Amygdala (tissue), 56 donors: ENCODE results near the gene TLNRD1.
"Not testable (repeated sequence)": the region's sequence is repeated elsewhere in the genome, so short reads cannot be mapped to it uniquely, and the experiment has no call there.

Source experiments
- DNase-seq, 56 donors: peaks; one replicate each; lab custom pipeline; 2025; lab: John Stamatoyannopoulos, UW

TLNRD1 gene

DNA sequence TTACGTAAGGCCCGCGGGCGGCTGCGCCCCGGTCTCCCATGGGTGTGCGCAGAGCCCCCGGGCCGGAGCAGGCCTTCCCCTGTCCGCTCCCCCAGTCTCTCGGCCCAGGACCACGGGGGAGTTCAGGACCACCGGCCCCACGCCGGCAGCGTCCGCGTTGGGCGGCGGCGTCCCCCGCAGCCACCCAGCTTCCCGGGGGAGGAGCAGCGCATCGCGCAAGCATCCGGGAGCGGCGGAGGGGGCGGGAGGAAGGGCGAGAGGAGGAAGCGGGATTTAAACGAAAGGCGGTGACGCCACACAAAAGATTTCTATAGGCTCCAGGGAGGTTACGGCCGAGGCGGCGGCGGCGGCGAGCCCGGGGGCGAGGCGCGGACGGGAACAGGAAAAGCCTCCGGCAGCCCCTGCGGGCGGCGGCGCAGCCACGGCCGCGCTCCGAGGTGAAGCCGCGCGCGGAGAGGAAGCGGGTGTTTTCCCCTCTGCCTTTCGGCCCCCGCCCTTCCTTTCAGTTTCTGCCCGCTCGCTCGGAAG lies at the start of gene TLNRD1:
TSS of gene TLNRD1 (plus strand) at position 300 of the 528 bp plus-strand sequence. CDS start 1,349 bp downstream, outside the sequence.
- peak in 53 of 56 donors; percentile 28 to 84 (median 70) for DNase-seq

GRCh38 chr15:80951941-80952340 lies 48.8 kb upstream of the TLNRD1 start:
- no peak for DNase-seq

- no peak for DNase-seq
These were observed 47.4 kb upstream of the TLNRD1 start for GRCh38 chr15:80953001-80953952.

DNA sequence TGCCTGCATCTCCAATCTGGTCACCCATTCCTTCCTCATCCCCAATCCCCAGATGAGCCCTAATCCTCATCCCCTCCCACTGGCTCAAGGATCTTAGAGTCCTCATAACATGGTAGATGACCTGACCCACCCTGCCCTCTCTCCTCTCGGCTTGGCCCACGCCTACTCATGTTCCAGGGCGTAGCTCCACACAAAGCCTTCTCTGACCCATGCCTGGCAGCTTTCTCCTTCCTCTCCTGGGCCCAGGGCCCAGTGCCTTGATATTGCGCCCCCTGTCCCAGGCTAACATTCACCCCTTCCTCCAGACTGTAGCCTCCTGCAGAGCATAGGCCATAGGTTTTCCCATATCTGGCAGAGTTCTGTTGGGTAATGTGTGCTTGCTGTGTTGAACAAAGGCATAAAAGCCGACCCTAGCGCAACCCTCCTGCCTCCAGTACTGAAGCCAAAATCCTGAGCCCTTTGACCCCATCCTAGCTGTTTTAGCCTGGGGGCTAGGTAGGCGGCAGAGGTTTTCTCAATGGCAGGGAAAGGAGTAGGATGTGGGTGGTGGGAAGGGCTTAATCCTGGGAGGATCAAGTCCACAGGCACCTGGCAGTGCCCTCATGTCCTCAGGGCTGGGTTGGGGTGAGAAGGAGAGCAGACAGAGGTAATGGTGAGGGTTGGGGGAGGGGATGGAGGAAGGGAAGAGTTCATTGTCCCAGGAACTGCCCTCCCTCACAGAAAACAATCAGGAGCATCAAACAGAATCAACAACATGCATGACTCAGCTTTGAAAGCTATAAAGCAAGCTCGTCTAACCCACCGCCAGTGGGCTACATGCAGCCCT lies 46.6 kb upstream of the TLNRD1 start:
- DNase-seq, result no peak

GRCh38 chr15:80955571-80956452 lies 44.9 kb upstream of the TLNRD1 start:
- peak in 6 of 56 donors; percentile 5 to 22 (median 15) for DNase-seq

DNA sequence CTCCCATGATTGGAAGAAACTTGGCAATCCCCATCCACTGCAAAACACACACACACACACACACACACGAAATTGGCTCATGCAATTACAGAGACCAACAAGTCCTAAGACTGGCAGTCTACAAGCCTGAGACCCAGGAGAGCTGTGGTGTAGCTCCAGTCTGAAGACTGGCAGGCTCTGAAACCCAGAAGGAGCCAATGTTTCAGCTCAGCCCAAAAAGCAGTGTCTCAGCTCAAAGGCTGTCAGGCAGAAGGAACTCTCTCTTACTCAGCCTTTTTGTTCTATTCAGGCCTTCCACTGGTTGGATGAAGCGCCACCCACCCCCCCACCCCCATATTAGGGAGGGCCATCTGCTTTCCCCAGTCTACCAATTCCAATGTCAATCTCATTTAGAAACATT lies 43.2 kb upstream of the TLNRD1 start:
- peak in 5 of 56 donors; percentile 13 to 52 (median 25) for DNase-seq

DNA sequence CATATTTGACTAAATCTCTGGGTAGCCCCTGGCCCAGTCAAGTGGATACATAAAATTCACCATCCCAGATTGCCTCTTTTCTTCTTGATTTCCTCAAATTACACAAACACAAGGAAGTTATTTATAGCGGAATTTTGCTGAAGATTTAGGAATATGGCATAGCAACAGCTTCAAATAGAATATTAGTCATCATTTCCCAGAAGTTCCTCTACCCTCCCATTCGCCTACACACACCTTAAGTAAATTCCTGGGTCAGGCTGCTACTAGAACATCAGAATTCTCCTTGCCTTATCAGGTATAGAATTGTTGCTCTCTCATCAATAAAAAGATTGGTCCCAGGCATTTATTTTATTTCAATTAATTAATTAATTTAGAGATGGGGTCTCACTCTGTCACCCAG lies 42.7 kb upstream of the TLNRD1 start:
- DNase-seq, result no peak

DNA sequence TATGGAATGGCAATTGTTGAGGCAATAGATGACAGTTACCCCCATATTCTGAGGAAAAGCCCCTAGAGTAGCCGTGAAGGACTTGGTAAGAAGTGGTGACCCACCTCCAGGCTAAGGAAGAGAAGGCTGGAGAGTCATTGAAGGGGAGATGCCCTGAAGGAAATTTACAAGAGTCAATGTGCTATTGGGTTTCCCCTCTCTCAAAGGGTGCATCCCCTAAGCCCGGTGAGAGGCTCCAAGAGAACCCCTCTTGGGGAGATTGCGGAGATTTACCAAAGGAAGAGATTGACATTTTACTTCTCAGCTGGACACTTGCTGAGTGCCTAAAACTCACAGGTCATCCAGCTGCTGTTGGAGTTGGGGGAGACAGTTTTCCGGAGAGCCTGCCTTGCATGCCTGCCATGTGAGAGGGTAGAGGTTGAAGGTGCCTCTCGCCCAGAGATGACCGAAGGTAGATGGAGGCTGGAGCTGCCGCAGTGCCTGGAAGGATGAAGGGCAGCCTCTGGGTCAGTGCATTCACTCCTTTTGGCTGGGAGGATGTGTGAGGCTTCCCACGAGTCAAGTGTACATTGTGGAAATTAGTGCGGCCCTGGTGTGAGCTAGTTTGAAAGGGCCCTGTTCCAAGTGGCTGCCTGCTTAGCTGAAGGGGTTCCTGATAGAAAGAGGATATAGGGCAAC lies 41.8 kb upstream of the TLNRD1 start:
- DNase-seq, result no peak

DNA sequence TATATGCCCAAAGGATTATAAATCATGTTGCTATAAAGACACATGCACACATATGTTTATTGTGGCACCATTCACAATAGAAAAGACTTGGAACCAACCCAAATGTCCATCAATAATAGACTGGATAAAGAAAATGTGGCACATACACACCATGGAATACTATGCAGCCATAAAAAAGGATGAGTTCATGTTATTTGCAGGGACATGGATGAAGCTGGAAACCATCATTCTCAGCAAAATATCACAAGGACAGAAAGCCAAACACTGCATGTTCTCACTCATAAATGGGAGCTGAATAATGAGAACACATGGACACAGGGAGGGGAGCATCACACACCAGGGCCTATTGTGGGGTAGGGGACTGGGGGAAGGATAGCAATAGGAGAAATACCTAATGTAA lies 35.3 kb upstream of the TLNRD1 start:
- DNase-seq, result not testable (repeated sequence)

DNA sequence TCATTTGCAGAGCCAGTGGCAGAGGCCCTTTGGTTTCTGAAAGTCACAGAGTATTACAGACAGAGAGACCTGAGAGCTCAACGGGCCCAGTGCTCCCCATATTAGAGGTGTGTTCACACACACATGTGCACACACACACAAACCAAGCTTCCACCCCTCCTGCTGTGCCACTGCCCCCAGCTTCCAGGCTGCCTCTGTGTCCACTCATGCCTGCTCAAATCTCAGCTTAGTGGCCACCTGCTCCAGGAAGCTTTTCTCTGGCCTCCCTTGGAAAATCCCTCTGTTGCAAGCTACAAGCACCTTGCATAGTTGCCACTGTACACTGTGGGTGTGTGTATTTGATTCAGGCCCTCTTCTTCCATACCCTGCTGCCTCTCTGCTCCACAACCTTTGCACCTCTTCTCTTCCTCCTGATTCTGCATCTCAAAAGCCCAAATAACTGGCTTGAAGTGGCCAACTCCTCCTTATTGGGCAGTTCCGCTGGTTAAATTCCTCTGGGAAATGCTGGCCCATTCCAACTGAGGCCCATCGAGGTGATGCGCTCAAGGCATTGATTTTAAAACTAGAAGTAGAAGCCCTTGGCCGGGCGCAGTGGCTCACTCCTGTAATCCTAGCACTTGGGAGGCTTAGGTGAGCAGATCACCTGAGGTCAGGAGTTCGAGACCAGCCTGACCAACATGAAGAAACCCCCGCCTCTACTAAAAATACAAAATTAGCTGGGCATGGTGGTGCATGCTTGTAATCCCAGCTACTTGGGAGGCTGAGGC lies 34.1 kb upstream of the TLNRD1 start:
- no peak for DNase-seq

DNA sequence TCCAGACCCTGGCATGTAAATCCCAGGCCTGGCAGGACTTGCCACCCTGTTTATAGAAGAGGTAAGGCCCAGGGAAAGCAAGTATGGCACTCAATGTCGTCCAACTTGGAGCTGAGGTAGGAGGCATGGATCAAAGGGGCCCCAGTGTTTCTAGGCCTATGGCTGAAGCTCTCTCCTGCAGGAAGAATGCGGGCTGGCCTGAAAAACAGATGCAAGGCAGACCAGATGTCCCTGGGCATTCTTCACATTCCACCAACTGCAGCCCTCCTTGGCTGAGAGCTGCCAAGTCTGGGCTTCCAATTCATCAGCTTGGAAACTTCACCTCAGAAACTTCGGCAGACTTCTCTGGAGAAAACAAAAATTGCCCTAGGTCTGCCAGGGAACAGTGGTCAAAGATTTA lies 33.3 kb upstream of the TLNRD1 start:
- no peak for DNase-seq

- DNase-seq, result no peak
These were observed 32.7 kb upstream of the TLNRD1 start for GRCh38 chr15:80967991-80968510.

GRCh38 chr15:80969316-80969715 lies 31.4 kb upstream of the TLNRD1 start:
- no peak for DNase-seq

GRCh38 chr15:80970018-80970657 lies 30.6 kb upstream of the TLNRD1 start:
- DNase-seq, result peak in 37 of 56 donors; percentile 5 to 82 (median 27)

DNA sequence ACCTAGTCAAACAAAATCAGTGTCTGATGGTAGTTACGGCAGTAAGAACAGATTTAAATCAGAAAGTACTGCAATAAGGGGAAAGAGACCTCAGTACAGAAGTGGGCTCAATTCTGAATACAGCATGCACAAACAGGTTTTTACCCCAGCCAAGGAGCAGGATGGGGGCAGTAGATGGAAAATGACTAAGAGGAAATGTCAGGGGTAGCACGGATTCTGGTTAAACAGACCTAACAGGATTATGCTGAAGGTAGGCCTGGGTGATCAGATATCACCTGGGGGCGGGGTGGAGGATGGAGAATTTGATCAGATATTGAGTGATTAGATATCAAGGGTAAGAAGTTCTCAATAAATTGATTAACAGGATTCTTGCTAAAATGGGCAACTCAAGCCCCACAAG lies 30.1 kb upstream of the TLNRD1 start:
- no peak for DNase-seq

DNA sequence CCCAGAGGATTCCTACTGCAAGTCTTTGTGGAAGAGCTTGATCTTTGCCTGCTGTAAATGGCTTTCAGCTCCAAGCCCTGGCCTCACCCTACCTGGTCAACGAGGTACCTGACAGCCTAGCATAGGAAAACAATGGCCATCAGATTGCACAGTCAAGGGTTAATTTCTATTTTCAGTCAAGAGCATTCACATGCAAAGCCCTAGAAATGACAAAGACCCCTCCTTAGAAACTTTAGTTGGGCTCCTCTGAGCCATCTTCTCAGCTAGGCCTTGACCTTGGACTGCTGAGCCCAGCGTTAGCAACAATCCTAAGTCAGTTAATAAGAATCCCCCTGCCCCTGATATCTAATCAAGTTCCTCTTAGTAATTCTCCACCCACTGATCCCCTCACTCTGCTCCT lies 29.6 kb upstream of the TLNRD1 start:
- DNase-seq, result no peak

DNA sequence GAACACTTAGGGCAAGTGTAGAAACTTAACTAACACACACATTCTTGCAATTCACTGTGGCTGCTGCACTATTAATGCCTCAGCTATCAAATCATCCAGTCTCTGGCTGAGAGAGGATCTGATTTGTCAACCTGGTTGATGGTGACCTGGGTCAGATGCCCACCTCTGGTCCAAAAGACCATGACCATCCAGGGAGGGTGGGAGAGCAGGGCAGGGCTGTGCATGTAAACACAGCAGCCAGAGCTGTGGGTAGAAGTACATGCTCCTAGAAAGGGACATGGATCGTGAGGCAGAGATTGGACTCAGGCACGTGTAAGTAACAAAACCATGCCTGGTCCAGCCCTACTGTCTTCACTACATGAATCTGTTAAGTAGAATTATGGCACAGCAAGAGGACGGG lies 28.4 kb upstream of the TLNRD1 start:
- no peak for DNase-seq

GRCh38 chr15:80974914-80975313 lies 25.8 kb upstream of the TLNRD1 start:
- no peak for DNase-seq
